WTC11 (cell line): ENCODE data around the gene DENND1C. TPM values are rescaled to one million over a fixed set of nuclear protein-coding genes. Genes with fewer than 3 reads are reported as not detected.

Experiments
- ATAC-seq: fragments of 200-7000 bp; cut with Tn5 transposase; 2 replicates; pipeline ENCODE4 v1.10.0; 2021; ENCODE audit warnings: mild to moderate bottlenecking, moderate library complexity
- CTCF ChIA-PET: fragments of 300-600 bp; sonication (Branson Sonifier 250); formaldehyde crosslinking; loops from one replicate; lab custom pipeline; 2021; ENCODE audit warnings: antibody characterized with exemption; lab: Charles Lee
- POLR2A ChIA-PET: fragments of 350-600 bp; sonication (Branson Sonifier 250); formaldehyde crosslinking; loops from one replicate; lab custom pipeline; 2021; ENCODE audit warnings: antibody characterized with exemption; lab: Charles Lee
- DNase-seq: peaks from one replicate; pipeline ENCODE4 v3.0.0; 2021; ENCODE audit warnings: low spot score
- H3K27ac Mint-ChIP-seq: 2 replicates; pipeline ENCODE4 v1.8.0; 2021; ENCODE audit warnings: mixed read lengths
- H3K27me3 Mint-ChIP-seq: 2 replicates; pipeline ENCODE4 v1.8.0; 2021; ENCODE audit warnings: low read depth, mild to moderate bottlenecking, moderate library complexity, mixed read lengths
- H3K36me3 Mint-ChIP-seq: 2 replicates; pipeline ENCODE4 v1.8.0; 2021; ENCODE audit warnings: mixed read lengths
- H3K4me1 Mint-ChIP-seq: 2 replicates; pipeline ENCODE4 v1.8.0; 2022; ENCODE audit warnings: mixed read lengths
- H3K4me3 Mint-ChIP-seq: 2 replicates; pipeline ENCODE4 v1.8.0; 2021; ENCODE audit warnings: mild to moderate bottlenecking, moderate library complexity, mixed read lengths
- H3K9me3 Mint-ChIP-seq: 2 replicates; pipeline ENCODE4 v1.8.0; 2021; ENCODE audit warnings: mixed read lengths
- CDX4 ChIP-seq: fragments of 250-450 bp; sonication (Bioruptor Pico); IDR thresholded peaks from 2 replicates; pipeline ENCODE4 v1.9.0; 2021; ENCODE audit warnings: moderate library complexity, mild to moderate bottlenecking, inconsistent platforms, borderline replicate concordance
- CTCF ChIP-seq: fragments of 200-600 bp; IDR thresholded peaks from 2 replicates; pipeline ENCODE4 v1.8.0; 2022; ENCODE audit warnings: antibody characterized with exemption
- E2F5 ChIP-seq: sonication (generic); formaldehyde crosslinking; IDR thresholded peaks from 2 replicates; pipeline ENCODE4 v1.8.1; 2022; ENCODE audit warnings: mild to moderate bottlenecking, moderate library complexity, missing genetic modification reagents
- ETV6 ChIP-seq: sonication (generic); formaldehyde crosslinking; IDR thresholded peaks from 2 replicates; pipeline ENCODE4 v1.8.1; 2022; ENCODE audit warnings: mild to moderate bottlenecking, missing genetic modification reagents
- PREB ChIP-seq: sonication (generic); formaldehyde crosslinking; IDR thresholded peaks from 2 replicates; pipeline ENCODE4 v1.8.1; 2022; ENCODE audit warnings: mild to moderate bottlenecking, missing genetic modification reagents, moderate library complexity, borderline replicate concordance
- TP53 ChIP-seq: sonication (generic); formaldehyde crosslinking; IDR thresholded peaks from 2 replicates; pipeline ENCODE4 v1.8.1; 2023; ENCODE audit warnings: mild to moderate bottlenecking, missing genetic modification reagents
- ZBTB43 ChIP-seq: sonication (generic); formaldehyde crosslinking; IDR thresholded peaks from 2 replicates; pipeline ENCODE4 v1.8.1; 2023; ENCODE audit warnings: mild to moderate bottlenecking, missing genetic modification reagents
- ZNF396 ChIP-seq: fragments of 250-450 bp; sonication (Bioruptor Pico); IDR thresholded peaks from 2 replicates; pipeline ENCODE4 v1.8.0; 2021; ENCODE audit warnings: mild to moderate bottlenecking, moderate library complexity, borderline replicate concordance
- ZNF512 ChIP-seq: sonication (generic); formaldehyde crosslinking; IDR thresholded peaks from 2 replicates; pipeline ENCODE4 v1.8.1; 2022; ENCODE audit warnings: missing genetic modification reagents, borderline replicate concordance
- total RNA-seq: library from RNA; stranded (reverse); gene quantifications from 3 replicates; pipeline ENCODE4 v1.2.3, GENCODE V29; 2021

DENND1C gene
- total RNA-seq, 1 experiment from 2014 or later, result 4.3 TPM

GRCh38 chr19:6498294-6499036, 16.9 kb upstream of the DENND1C start:
- CTCF ChIA-PET, result interaction anchor here (0.6 to 2.2 kb wide), 3 partner anchors 17 to 37 kb away, joined by 4 to 7 read pairs (median 5); partner anchors contain the start of gene DENND1C
- peaks cover 6% of the 10 kb centered on the region for H3K4me1 Mint-ChIP-seq

More at GRCh38 chr19:6498294-6499036, 16.9 kb upstream of the DENND1C start:
- H3K27ac Mint-ChIP-seq, result no peak overlapping the region
- DNase-seq (no peak), ATAC-seq (no peak)
- H3K27me3 Mint-ChIP-seq, result peaks cover 25% of the 10 kb centered on the region
- POLR2A ChIA-PET, result no interaction called here
- H3K36me3 Mint-ChIP-seq, result no peaks in the 10 kb centered on the region
- no peaks in the 10 kb centered on the region for H3K9me3 Mint-ChIP-seq
- TF ChIP-seq E2F5 (CRISPR knock-in tag), result no peak
- no peak for TF ChIP-seq TP53 (CRISPR knock-in tag)
- no peak for TF ChIP-seq PREB (CRISPR knock-in tag)
- no peak for TF ChIP-seq CDX4 (CRISPR knock-in tag)
- TF ChIP-seq CTCF, result no peak
- no peak for TF ChIP-seq ZBTB43
- TF ChIP-seq ZNF396 (CRISPR knock-in tag), result no peak
- no peak for TF ChIP-seq ETV6 (CRISPR knock-in tag)
- TF ChIP-seq ZNF512 (CRISPR knock-in tag), result no peak
- no peak overlapping the region for H3K4me3 Mint-ChIP-seq
